Coronary artery (tissue), 2 donors: Measurements from ENCODE around the gene PLPP6.

Source experiments
- DNase-seq: peaks from one replicate; pipeline ENCODE4 v3.0.0-alpha.2; 2017; ENCODE audit warnings: low spot score
- H3K27ac ChIP-seq, 2 donors: fragments of 200-600 bp; sonication (generic); one replicate each; pipeline ENCODE4 v1.5.1; 2016 to 2019
- H3K4me3 ChIP-seq: fragments of 200-600 bp; sonication (generic); 2 replicates; pipeline ENCODE4 v1.5.1; 2016; ENCODE audit warnings: mild to moderate bottlenecking, moderate library complexity
- CTCF ChIP-seq: fragments of 200-600 bp; sonication (generic); IDR thresholded peaks from one replicate; pipeline ENCODE4 v1.5.1; 2019; ENCODE audit warnings: antibody characterized with exemption

The PLPP6 gene

GRCh38 chr9:4662108-4662988 is at the start of gene PLPP6:
PLPP6 (plus strand) TSS chr9:4662294; CDS start chr9:4662376, 82 bp downstream.
- DNase-seq = peak; percentile 93
- Histone ChIP-seq H3K27ac (peak within 1 kb of the TSS; percentile 84 to 86), H3K4me3 (peak within 1 kb of the TSS; percentile 81)
- TF ChIP-seq CTCF = no peak

GRCh38 chr9:4614627-4615026 is 47.5 kb upstream of the PLPP6 start:
- no peak for TF ChIP-seq CTCF
- no peak overlapping the region for H3K4me3 ChIP-seq
- H3K27ac ChIP-seq = no peak overlapping the region
- DNase-seq = no peak

- no peak for TF ChIP-seq CTCF
- no peak overlapping the region for H3K27ac ChIP-seq
- no peak overlapping the region for H3K4me3 ChIP-seq
- DNase-seq = no peak
These were observed 46.8 kb upstream of the PLPP6 start for GRCh38 chr9:4615251-4615650.

GRCh38 chr9:4615778-4616177 is 46.3 kb upstream of the PLPP6 start:
- TF ChIP-seq CTCF = no peak
- Histone ChIP-seq H3K27ac (no peak overlapping the region), H3K4me3 (no peak overlapping the region)
- no peak for DNase-seq

GRCh38 chr9:4617752-4618151 is 44.3 kb upstream of the PLPP6 start:
- no peak for TF ChIP-seq CTCF
- no peak for DNase-seq
- Histone ChIP-seq H3K4me3 (no peak overlapping the region), H3K27ac (no peak overlapping the region)

- no peak for DNase-seq
- H3K4me3 ChIP-seq = no peak overlapping the region
- no peak overlapping the region for H3K27ac ChIP-seq
- no peak for TF ChIP-seq CTCF
These were observed 43.4 kb upstream of the PLPP6 start for GRCh38 chr9:4618700-4619099.
